Endothelial cell of umbilical vein (primary cell): Measurements from ENCODE around the gene MLIP. TPM values are rescaled to one million over a fixed set of nuclear protein-coding genes. Genes with fewer than 3 reads are reported as not detected.

ENCODE experiments used
- BruUV-seq: library from RNA; stranded (reverse); fragments of 400-500 nt; replicated peaks from 2 replicates; lab custom pipeline; 2021; lab: Mats Ljungman, UMichigan
- CTCF ChIA-PET: fragments of 300-600, 350-600 bp; sonication (Branson Sonifier 250); formaldehyde crosslinking; loops from one replicate; lab custom pipeline; 2021; ENCODE audit warnings: antibody characterized with exemption, inconsistent platforms; lab: Charles Lee
- POLR2A ChIA-PET: fragments of 300-600, 350-600 bp; sonication (Branson Sonifier 250); formaldehyde crosslinking; loops from one replicate; lab custom pipeline; 2021; ENCODE audit warnings: antibody characterized with exemption, inconsistent platforms; lab: Charles Lee
- DNase-seq: peaks from one replicate; pipeline ENCODE4 v3.0.0-alpha.2; 2011; ENCODE audit warnings: low read depth, low spot score
- FAIRE-seq: peaks from 2 replicates; lab custom pipeline; 2011; peaks lifted over from hg19 to GRCh38; lab: Jason Lieb, UNC
- H2AFZ ChIP-seq: 2 replicates; pipeline ENCODE4 v1.6.0; 2012; ENCODE audit warnings: low read depth, low read length, control low read depth, inconsistent platforms
- H3K27ac ChIP-seq: 2 replicates; pipeline ENCODE4 v1.5.1; 2011; ENCODE audit warnings: low read depth, mild to moderate bottlenecking, control low read depth, low read length, moderate library complexity; ENCODE audit not compliant: insufficient read depth
- H3K27me3 ChIP-seq, 2 experiments: 2 replicates each; pipeline versions ENCODE4 v1.6.0 to v1.6.1; 2011; ENCODE audit warnings: low read length in 2 of 2, mixed read lengths in 1 of 2; ENCODE audit not compliant: control insufficient read depth in 2 of 2, insufficient read depth in 2 of 2
- H3K36me3 ChIP-seq, 2 experiments: 2 replicates in 1 of 2; 3 replicates in 1 of 2; pipeline ENCODE4 v1.5.1; 2011; ENCODE audit warnings: low read length in 2 of 2, mild to moderate bottlenecking in 1 of 2, moderate library complexity in 1 of 2; ENCODE audit not compliant: control insufficient read depth in 2 of 2, insufficient read depth in 2 of 2; ENCODE audit errors: extremely low read depth in 1 of 2
- H3K4me1 ChIP-seq: 3 replicates; pipeline ENCODE4 v1.5.1; 2011; ENCODE audit warnings: mild to moderate bottlenecking, low read length; ENCODE audit not compliant: control insufficient read depth, insufficient read depth; ENCODE audit errors: extremely low read depth
- H3K4me2 ChIP-seq: 2 replicates; pipeline ENCODE4 v1.6.1; 2011; ENCODE audit warnings: low read length, control low read depth, mixed read lengths; ENCODE audit not compliant: insufficient read depth
- H3K4me3 ChIP-seq, 3 experiments: fragments of 200-600 bp in 1 of 3; sonication (generic), shearing (Covaris generic) in 1 of 3; replicated peaks in 1 of 3; 2 replicates each; pipeline ENCODE4 v1.5.1; 2011 to 2016; ENCODE audit warnings: control low read depth in 3 of 3, low read length in 3 of 3, mild to moderate bottlenecking in 2 of 3, inconsistent platforms in 1 of 3, low read depth in 1 of 3, moderate library complexity in 1 of 3; ENCODE audit not compliant: insufficient read depth in 1 of 3
- H3K79me2 ChIP-seq: 2 replicates; pipeline ENCODE4 v1.6.0; 2012; ENCODE audit warnings: low read length, inconsistent platforms; ENCODE audit not compliant: control insufficient read depth, insufficient read depth
- H3K9ac ChIP-seq: replicated peaks from 2 replicates; pipeline ENCODE3; 2011; ENCODE audit warnings: low read length, control low read depth; ENCODE audit not compliant: insufficient read depth; ENCODE audit errors: extremely low read depth
- H3K9me1 ChIP-seq: replicated peaks from 3 replicates; pipeline ENCODE4 v1.6.0; 2011; ENCODE audit warnings: mild to moderate bottlenecking, low read length; ENCODE audit not compliant: control insufficient read depth, insufficient read depth; ENCODE audit errors: extremely low read depth
- H3K9me3 ChIP-seq: replicated peaks from 2 replicates; pipeline ENCODE4 v1.5.1; 2012; ENCODE audit warnings: low read length, inconsistent platforms; ENCODE audit not compliant: control insufficient read depth, insufficient read depth
- H4K20me1 ChIP-seq: replicated peaks from 2 replicates; pipeline ENCODE3; 2011; ENCODE audit warnings: mild to moderate bottlenecking, low read length; ENCODE audit not compliant: control insufficient read depth, insufficient read depth; ENCODE audit errors: extremely low read depth
- CTCF ChIP-seq, 2 donors: IDR thresholded peaks; 1 replicate in 1 of 2; 2 replicates in 1 of 2; pipeline ENCODE4 v1.5.1; 2011; ENCODE audit warnings: low read length in 2 of 2, mild to moderate bottlenecking in 2 of 2, moderate library complexity in 2 of 2, control low read depth in 1 of 2, inconsistent platforms in 1 of 2, low read depth in 1 of 2; ENCODE audit not compliant: insufficient read depth in 1 of 2; ENCODE audit errors: extremely low read depth in 1 of 2
- EZH2 ChIP-seq: IDR thresholded peaks from 2 replicates; pipeline ENCODE4 v1.6.1; 2012; ENCODE audit warnings: borderline replicate concordance, low read depth, mild to moderate bottlenecking, moderate library complexity, low read length, inconsistent platforms; ENCODE audit not compliant: severe bottlenecking
- FOS ChIP-seq: IDR thresholded peaks from 2 replicates; pipeline ENCODE4 v1.6.1; 2011; ENCODE audit warnings: mild to moderate bottlenecking, low read length, moderate library complexity, borderline replicate concordance; ENCODE audit not compliant: insufficient read depth
- GATA2 ChIP-seq: IDR thresholded peaks from 2 replicates; pipeline ENCODE4 v1.7.0; 2011; ENCODE audit warnings: low read depth, mild to moderate bottlenecking, moderate library complexity, mixed read lengths, low read length; ENCODE audit not compliant: insufficient read length, insufficient read depth
- JUN ChIP-seq: IDR thresholded peaks from 2 replicates; pipeline ENCODE4 v1.6.1; 2011; ENCODE audit warnings: borderline replicate concordance, low read depth; ENCODE audit not compliant: insufficient read length, insufficient read depth
- MAX ChIP-seq: IDR thresholded peaks from 2 replicates; pipeline ENCODE4 v1.6.1; 2011; ENCODE audit not compliant: insufficient read depth, insufficient read length
- MYC ChIP-seq: IDR thresholded peaks from one replicate; pipeline ENCODE4 v1.6.1; 2011; ENCODE audit warnings: mild to moderate bottlenecking, low read depth, low read length
- POLR2A ChIP-seq: IDR thresholded peaks from 2 replicates; pipeline ENCODE4 v1.6.1; 2012; ENCODE audit warnings: low read depth, mild to moderate bottlenecking, control low read depth, low read length
- POLR2AphosphoS5 ChIP-seq: IDR thresholded peaks from 2 replicates; pipeline ENCODE4 v1.6.1; 2012; ENCODE audit warnings: low read depth, mild to moderate bottlenecking, control low read depth, low read length, moderate library complexity; ENCODE audit not compliant: insufficient read depth
- dilution Hi-C: fragments of 300-500 bp; cut with MboI; formaldehyde crosslinking; loops from one replicate; pipeline ENCODE4 v1.15.0; 2019; ENCODE audit warnings: low sequenced_read_pairs; ENCODE audit not compliant: extremely low pct_ligation_motif_present
- intact Hi-C: fragments of 100-400 bp; cut with micrococcal nuclease; formaldehyde crosslinking; loops from one replicate; pipeline ENCODE4 v1.10.0; 2022
- polyA plus RNA-seq, 4 experiments: library from polyadenylated mRNA; depleted of rRNA in 3 of 4; stranded (reverse) in 3 of 4; unstranded in 1 of 4; fragments of >200 nt; gene quantifications; 2 replicates each; pipeline versions ENCODE4 v1.2.1 to v1.2.3, GENCODE V29; 2011 to 2012; ENCODE audit warnings: missing spikeins in 1 of 4
- total RNA-seq: library from RNA; stranded (reverse); gene quantifications from 2 replicates; pipeline ENCODE4 v1.2.3, GENCODE V29; 2021

MLIP gene
- total and polyA plus RNA-seq, 2 donors (not counting 3 experiments of a cell fraction or from before 2014, with no cell fraction given), result 4.1 to 11.6 TPM

DNA sequence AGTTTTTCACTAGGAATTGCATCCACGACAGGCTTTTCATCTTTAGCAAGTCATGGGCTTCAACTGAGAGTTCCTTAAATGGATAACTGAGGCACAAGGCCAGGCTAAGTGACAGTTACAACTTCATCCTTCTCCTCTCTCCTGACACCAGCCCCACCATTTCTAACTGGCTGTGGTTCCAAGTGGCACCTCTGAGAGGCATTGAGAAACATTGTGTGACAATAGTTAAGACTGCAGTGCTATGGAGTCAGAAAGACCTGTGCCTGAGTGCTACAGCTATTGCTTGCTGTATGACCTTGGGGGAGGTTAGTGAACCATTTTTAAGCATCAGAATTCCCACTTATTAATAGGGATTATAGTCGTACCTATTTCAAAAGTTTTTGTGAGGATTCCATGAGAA lies 26.2 kb upstream of the MLIP start:
- no TSS peak for BruUV-seq
- FAIRE-seq (no peak), DNase-seq (no peak)
- H3K79me2 ChIP-seq, result no peaks in the 10 kb centered on the region
- H3K9me1 ChIP-seq, result no peaks in the 10 kb centered on the region
- H2AFZ ChIP-seq, result no peak overlapping the region
- H3K9ac ChIP-seq, result no peak overlapping the region
- H4K20me1 ChIP-seq, result no peaks in the 10 kb centered on the region
- H3K9me3 ChIP-seq, result no peaks in the 10 kb centered on the region
- H3K27me3 ChIP-seq, result no peaks in the 10 kb centered on the region
- TF ChIP-seq EZH2, result no peak
- no peak for TF ChIP-seq POLR2A
- no peak for TF ChIP-seq FOS
- no peak for TF ChIP-seq MYC
- no peak for TF ChIP-seq MAX
- no peak for TF ChIP-seq GATA2
- no peak for TF ChIP-seq CTCF (IDR thresholded peaks at IDR 0.05; ENCODE audit: extremely low read depth in 1 of 2, insufficient read depth in 1 of 2, low read depth in 1 of 2, low read length in 2 of 2)
- no peak for TF ChIP-seq POLR2AphosphoS5
- no peak for TF ChIP-seq JUN
- dilution Hi-C loops (no loop called here), intact Hi-C loops (no loop called here)
- H3K36me3 ChIP-seq, result no peaks in the 10 kb centered on the region
- H3K4me1 ChIP-seq, result no peaks in the 10 kb centered on the region
- POLR2A ChIA-PET, result no interaction called here
- no peak overlapping the region for H3K27ac ChIP-seq
- H3K4me3 ChIP-seq, result no peak overlapping the region
- no peak overlapping the region for H3K4me2 ChIP-seq
- CTCF ChIA-PET, result no interaction called here
